GM12873 (cell line): ENCODE measurements around the gene ARHGAP22.

Source experiments
- TF ChIP-seq, protein P1 (sequence below): IDR thresholded peaks from 2 replicates; pipeline ENCODE4 v1.5.1; 2012; ENCODE audit warnings: low read depth, mild to moderate bottlenecking, moderate library complexity, low read length, control low read depth; ENCODE audit not compliant: insufficient read depth; ENCODE audit errors: missing control alignments

Gene ARHGAP22

GRCh38 chr10:48511875-48512231 is 93.0 kb downstream of the ARHGAP22 start:
- TF ChIP-seq, protein P1, sequence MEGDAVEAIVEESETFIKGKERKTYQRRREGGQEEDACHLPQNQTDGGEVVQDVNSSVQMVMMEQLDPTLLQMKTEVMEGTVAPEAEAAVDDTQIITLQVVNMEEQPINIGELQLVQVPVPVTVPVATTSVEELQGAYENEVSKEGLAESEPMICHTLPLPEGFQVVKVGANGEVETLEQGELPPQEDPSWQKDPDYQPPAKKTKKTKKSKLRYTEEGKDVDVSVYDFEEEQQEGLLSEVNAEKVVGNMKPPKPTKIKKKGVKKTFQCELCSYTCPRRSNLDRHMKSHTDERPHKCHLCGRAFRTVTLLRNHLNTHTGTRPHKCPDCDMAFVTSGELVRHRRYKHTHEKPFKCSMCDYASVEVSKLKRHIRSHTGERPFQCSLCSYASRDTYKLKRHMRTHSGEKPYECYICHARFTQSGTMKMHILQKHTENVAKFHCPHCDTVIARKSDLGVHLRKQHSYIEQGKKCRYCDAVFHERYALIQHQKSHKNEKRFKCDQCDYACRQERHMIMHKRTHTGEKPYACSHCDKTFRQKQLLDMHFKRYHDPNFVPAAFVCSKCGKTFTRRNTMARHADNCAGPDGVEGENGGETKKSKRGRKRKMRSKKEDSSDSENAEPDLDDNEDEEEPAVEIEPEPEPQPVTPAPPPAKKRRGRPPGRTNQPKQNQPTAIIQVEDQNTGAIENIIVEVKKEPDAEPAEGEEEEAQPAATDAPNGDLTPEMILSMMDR: no peak

DNA sequence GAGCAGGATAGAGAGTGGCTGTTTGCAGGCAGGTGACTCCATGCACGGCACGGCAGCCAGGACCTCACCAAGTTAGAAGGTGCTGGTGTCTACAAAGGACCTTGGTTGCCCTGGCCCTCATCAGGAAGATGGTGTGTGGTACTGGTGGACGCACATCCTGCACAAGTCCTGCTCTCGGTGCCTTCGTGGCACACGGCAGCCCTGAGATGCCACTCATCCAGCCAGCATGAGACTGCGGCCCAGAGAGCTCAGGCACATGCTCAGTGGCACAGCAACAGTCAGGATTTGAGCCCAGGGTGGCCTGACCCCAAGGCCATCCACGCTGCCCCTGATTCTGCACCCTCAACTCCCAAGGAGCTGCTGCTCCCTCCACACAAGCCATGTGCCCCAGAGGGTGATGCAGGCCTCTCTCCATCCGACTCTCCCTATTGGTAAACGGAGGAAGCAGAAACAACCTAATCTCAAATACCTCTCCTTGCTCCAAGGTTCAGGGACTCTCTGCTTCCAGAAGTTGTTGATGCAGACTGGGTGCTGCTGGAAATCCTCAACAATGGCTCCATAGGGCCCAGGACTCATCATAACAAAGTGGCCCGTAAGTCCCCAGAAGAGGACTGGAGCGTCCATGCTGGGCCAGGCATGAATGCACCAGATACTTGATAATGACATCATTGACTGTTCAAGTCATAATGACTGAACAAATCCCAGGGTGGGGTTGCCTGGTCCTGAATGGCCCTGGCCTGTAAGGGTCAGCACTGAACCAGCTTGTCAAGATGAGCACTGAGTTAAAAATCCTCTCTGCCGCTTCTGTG is 93.6 kb downstream of the ARHGAP22 start:
- TF ChIP-seq, protein P1: no peak

GRCh38 chr10:48509974-48510692 is 94.7 kb downstream of the ARHGAP22 start:
- TF ChIP-seq, protein P1: peak; percentile 51

- TF ChIP-seq, protein P1: no peak
These were observed 95.8 kb downstream of the ARHGAP22 start for GRCh38 chr10:48508791-48509772.

DNA sequence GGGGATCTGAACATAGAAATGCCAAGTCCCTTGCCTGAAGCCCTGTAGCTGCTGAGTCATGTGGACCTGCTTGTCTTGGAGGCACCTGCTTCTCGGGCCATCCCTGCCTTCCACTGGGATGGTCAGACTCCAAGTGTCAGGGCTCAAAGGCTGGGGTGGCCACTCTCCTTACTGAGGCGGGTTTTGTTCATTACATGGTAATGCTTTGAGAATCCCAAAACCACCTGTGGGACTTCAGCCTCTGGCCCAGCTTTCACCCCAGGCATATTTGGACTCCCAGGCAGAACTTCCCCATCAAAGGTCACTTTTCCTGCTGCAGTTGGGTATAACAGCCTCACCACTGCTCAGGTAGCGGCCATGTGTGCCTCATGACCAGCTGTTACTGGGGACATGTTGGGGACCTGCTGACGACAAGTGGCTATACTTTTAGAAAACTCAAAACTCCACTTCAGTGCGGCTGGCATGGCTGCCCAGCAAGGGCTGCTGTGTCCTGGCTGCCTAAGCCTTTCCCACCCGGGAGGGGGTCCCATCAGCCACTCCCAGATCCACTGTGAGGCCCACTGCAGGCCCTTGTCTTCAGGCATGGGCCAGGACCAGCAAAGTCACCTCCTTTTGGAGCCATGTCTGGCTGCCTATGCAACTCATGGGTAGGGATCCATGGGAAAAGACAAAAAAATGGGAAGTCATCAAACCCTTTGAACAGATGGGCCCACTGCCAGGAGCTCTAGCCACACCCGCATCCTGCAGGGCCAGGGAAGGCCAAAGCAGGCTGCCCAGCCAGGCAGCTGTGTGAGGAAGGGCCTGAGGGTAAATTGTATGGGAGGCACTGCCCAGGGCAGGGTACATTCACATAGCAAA is 96.7 kb downstream of the ARHGAP22 start:
- TF ChIP-seq, protein P1: no peak

GRCh38 chr10:48507494-48507893 is 97.4 kb downstream of the ARHGAP22 start:
- TF ChIP-seq, protein P1: no peak
